ENCODE results near the gene DAB2. TPM values are rescaled to one million over a fixed set of nuclear protein-coding genes. Genes with fewer than 3 reads are reported as not detected.

Gene DAB2
- total and polyA plus RNA-seq, 5 donors = 6.5 to 27.8 (median 24.3) TPM

DNA sequence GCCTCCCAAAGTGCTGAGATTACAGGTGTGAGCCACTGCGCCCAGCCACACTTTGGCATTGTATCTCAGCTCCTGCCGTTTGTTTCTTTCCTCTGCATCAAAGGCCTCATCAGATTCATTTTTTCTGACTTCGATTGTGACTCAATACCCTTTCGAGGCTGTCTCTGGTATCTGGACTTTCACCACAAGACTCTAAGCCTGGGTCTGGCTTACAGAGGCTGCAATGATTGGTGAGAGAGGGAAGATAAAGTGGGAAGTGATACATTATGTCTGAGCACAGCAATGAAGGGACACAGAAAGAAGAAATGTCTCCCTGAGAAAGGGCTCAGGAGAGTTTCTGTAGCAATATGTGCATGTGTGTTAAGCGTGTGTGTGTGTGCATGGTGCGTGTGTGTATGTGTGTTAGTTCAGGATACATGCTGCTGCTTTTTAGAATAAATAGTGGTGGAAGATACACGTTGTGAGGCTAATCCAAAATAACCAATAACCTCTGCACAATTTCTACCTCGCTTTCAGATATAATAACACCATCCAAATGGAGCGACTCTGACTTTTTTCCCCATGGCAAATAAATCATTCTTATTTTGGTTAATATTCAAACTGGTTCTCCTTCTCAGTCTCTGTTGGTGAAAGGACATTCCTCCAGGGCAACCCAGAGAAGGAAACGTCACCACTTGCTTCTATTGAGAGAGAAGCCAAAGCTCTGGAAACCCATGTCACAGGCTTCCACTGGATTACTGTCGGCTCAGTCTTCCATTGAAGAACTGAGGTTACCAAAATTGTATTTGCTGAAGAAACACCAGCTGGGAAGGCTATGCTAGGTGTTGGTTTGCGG, 8.1 kb upstream of the DAB2 start:
- intact Hi-C loops (cut with DNase I) = no loop called here
- Histone ChIP-seq H3K27ac (ENCODE audit: low read length) (no peak overlapping the region), H3K4me3 (ENCODE audit: low read length) (no peak overlapping the region), H3K27me3 (ENCODE audit: control insufficient read depth, insufficient read depth) (no peaks in the 10 kb centered on the region), H3K9me3 (ENCODE audit: control insufficient read depth, low read length) (peaks cover 2% of the 10 kb centered on the region), H3K4me1 (ENCODE audit: control insufficient read depth, insufficient read depth, low read length) (no peaks in the 10 kb centered on the region)
- DNase-seq = no peak
- ATAC-seq = no peak
- 86% methylated on average over 12 of the region's 12 CpGs for WGBS

DNA sequence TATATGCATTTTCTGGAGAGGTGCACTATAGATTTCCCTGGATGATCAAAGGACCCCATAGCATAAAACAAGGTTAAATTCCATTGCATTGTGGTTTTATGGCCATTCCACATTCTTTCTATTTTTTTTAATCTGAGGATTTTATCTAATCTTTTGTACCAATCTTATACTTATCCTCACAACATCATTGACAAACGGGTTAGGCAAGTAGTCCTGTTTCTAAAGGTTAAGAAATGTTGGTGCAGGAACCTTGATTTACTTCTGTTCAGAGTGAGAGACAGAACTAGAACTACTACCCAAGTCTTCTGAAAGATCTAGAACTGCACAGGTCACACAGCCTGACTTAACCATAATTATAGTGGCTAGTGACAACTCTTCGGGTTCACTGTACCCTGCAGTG, 5.7 kb upstream of the DAB2 start:
- H3K27ac ChIP-seq (ENCODE audit: low read length) = no peak overlapping the region
- intact Hi-C loops (cut with DNase I) = no loop called here
- peaks cover 2% of the 10 kb centered on the region for H3K9me3 ChIP-seq (ENCODE audit: control insufficient read depth, low read length)
- ATAC-seq (no peak), DNase-seq (no peak)
- H3K4me3 ChIP-seq (ENCODE audit: low read length) = no peak overlapping the region
- H3K4me1 ChIP-seq (ENCODE audit: control insufficient read depth, insufficient read depth, low read length) = no peaks in the 10 kb centered on the region
- 73% methylated on average over 2 of the region's 2 CpGs for WGBS
- H3K27me3 ChIP-seq (ENCODE audit: control insufficient read depth, insufficient read depth) = no peaks in the 10 kb centered on the region

DNA sequence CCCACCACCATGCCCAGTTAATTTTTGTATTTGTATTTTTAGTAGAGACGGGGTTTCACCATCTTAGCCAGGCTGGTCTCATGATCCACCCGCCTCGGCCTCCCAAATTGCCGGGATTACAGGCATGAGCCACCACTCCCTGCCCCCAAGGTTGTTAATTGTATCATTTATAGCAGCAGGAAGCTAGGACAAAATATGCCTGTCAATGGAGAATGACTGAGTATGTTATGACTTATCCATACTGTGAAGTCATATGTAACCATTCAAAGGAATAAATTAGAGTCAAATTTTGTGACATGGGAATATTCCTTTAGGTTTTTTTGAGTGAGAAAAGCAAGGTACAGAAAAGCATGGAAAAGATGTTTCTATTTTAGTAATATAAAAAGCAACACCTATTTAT, 3.9 kb upstream of the DAB2 start:
- no peak overlapping the region for H3K4me3 ChIP-seq (ENCODE audit: low read length)
- no peaks in the 10 kb centered on the region for H3K9me3 ChIP-seq (ENCODE audit: control insufficient read depth, low read length)
- no peaks in the 10 kb centered on the region for H3K4me1 ChIP-seq (ENCODE audit: control insufficient read depth, insufficient read depth, low read length)
- 97% methylated on average over 4 of the region's 4 CpGs for WGBS
- DNase-seq (no peak), ATAC-seq (no peak)
- H3K27ac ChIP-seq (ENCODE audit: low read length) = no peak overlapping the region
- intact Hi-C loops (cut with DNase I) = loop anchor here in 2 of 4 donors (10.0 kb wide), 2 partner anchors 96 to 116 kb away; no protein-coding TSS in a partner anchor
- H3K27me3 ChIP-seq (ENCODE audit: control insufficient read depth, insufficient read depth) = no peaks in the 10 kb centered on the region

DNA sequence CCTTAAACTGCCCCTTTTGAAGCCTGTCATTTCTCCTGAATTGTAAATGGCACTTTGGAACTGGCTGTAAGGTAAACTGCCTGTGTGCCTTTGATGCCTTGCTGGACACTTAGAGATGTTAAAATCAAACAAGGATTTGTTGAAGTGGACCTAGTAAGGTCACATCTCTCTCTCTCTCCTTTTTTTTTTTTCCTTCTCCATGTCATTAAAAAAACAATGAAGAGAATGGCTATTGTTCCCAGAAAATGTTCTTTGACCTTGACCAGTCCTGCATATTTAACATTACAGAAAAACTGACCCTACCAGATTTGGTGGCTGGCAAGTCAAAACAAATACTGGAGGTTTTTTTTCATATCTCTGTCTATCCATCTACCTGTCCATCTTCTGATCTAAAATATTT, 2.9 kb upstream of the DAB2 start:
- Histone ChIP-seq H3K9me3 (ENCODE audit: control insufficient read depth, low read length) (no peaks in the 10 kb centered on the region), H3K4me3 (ENCODE audit: low read length) (no peak overlapping the region), H3K27me3 (ENCODE audit: control insufficient read depth, insufficient read depth) (no peaks in the 10 kb centered on the region), H3K4me1 (ENCODE audit: control insufficient read depth, insufficient read depth, low read length) (no peaks in the 10 kb centered on the region), H3K27ac (ENCODE audit: low read length) (no peak overlapping the region)
- DNase-seq (no peak), ATAC-seq (no peak)
- intact Hi-C loops (cut with DNase I) = loop anchor here in 2 of 4 donors (10.0 kb wide), 2 partner anchors 97 to 117 kb away; no protein-coding TSS in a partner anchor

DNA sequence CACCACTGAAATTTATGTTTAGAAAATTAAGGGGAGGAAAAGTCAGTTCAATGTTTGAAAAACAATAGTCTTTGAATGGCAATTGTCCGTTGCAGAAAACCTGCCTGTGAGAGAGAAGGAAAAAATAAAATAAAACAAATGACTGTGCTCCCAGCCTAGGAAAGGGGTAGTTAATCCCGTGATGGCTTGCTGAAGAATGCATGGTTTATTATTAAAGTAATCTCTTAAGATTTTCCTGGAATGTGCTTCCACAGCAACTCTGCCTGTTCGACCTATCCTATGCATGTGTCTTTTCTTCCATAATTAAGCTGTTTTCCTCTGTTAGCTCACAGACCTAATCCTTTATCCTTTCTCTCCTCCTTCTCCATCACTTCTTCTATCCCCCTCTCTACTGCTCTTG, 2.4 kb upstream of the DAB2 start:
- no peak overlapping the region for H3K27ac ChIP-seq (ENCODE audit: low read length)
- H3K4me1 ChIP-seq (ENCODE audit: control insufficient read depth, insufficient read depth, low read length) = no peaks in the 10 kb centered on the region
- no peak for ATAC-seq
- intact Hi-C loops (cut with DNase I) = loop anchor here in 2 of 4 donors (10.0 kb wide), 2 partner anchors 98 to 118 kb away; no protein-coding TSS in a partner anchor
- no peaks in the 10 kb centered on the region for H3K27me3 ChIP-seq (ENCODE audit: control insufficient read depth, insufficient read depth)
- WGBS = 34% methylated on average over 3 of the region's 3 CpGs
- no peak overlapping the region for H3K4me3 ChIP-seq (ENCODE audit: low read length)
- H3K9me3 ChIP-seq (ENCODE audit: control insufficient read depth, low read length) = no peaks in the 10 kb centered on the region
- no peak for DNase-seq

DNA sequence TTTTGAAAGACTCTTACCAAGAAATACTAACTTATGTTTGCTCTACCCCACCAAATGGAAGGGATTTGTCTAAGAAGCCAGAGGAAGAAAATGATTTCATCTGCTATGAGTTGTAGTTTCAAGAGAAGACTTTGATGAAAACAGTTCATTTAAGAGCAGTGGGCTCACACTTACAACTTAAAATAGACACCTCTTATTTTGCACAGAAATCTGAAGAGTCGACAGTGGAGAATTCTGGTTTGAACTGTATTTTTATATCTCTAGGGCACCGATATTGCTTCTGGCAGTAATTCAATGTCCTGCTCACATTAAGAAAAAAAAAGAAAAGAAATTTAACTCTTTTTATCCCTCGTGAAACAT, 1.9 kb upstream of the DAB2 start:
- no peaks in the 10 kb centered on the region for H3K9me3 ChIP-seq (ENCODE audit: control insufficient read depth, low read length)
- H3K4me3 ChIP-seq (ENCODE audit: low read length) = no peak overlapping the region
- no peak overlapping the region for H3K27ac ChIP-seq (ENCODE audit: low read length)
- no peaks in the 10 kb centered on the region for H3K27me3 ChIP-seq (ENCODE audit: control insufficient read depth, insufficient read depth)
- H3K4me1 ChIP-seq (ENCODE audit: control insufficient read depth, insufficient read depth, low read length) = no peaks in the 10 kb centered on the region
- no peak for DNase-seq
- no peak for ATAC-seq
- WGBS = 20% methylated on average over 3 of the region's 3 CpGs
- intact Hi-C loops (cut with DNase I) = loop anchor here in 2 of 4 donors (10.0 kb wide), 2 partner anchors 98 to 118 kb away; no protein-coding TSS in a partner anchor

DNA sequence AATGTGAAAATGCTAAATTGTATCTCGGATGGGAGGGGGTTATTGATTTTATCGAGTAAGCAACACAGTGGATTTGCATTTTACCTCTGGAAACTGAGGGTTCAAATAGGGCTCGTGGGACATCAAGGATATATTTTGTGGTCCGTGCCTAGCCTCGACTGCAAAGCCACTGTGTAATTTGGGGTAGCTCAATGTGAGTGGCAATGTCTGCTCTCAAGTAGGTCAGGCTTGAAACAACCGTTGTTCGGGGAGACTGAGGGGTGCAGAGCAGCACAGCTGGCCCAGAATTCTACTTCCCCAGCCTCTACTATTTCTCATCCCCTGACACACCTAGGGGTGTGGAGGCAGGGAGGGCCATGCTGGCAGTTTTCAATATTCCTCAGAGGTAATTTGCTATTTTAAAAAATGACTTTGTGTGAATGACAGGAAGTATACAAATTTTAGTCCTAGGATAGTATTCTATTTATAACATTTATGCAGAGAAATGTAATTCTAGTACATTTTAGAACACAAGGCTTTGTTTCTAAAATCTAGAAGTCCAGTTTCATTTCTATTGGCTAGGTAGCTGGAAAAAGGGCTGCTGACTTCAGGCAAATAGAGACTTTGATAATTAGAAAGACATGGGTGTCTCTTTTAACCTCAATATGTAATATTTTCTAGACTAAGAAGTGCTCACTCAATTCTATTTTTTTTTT, 1.4 kb upstream of the DAB2 start:
- DNase-seq (no peak), ATAC-seq (no peak)
- Histone ChIP-seq H3K9me3 (ENCODE audit: control insufficient read depth, low read length) (no peaks in the 10 kb centered on the region), H3K27ac (ENCODE audit: low read length) (peak overlapping the region; percentile 76), H3K27me3 (ENCODE audit: control insufficient read depth, insufficient read depth) (no peaks in the 10 kb centered on the region), H3K4me1 (ENCODE audit: control insufficient read depth, insufficient read depth, low read length) (no peaks in the 10 kb centered on the region), H3K4me3 (ENCODE audit: low read length) (no peak overlapping the region)
- WGBS = 50% methylated on average over 7 of the region's 7 CpGs
- intact Hi-C loops (cut with DNase I) = loop anchor here in 2 of 4 donors (10.0 kb wide), 2 partner anchors 99 to 119 kb away; no protein-coding TSS in a partner anchor

DNA sequence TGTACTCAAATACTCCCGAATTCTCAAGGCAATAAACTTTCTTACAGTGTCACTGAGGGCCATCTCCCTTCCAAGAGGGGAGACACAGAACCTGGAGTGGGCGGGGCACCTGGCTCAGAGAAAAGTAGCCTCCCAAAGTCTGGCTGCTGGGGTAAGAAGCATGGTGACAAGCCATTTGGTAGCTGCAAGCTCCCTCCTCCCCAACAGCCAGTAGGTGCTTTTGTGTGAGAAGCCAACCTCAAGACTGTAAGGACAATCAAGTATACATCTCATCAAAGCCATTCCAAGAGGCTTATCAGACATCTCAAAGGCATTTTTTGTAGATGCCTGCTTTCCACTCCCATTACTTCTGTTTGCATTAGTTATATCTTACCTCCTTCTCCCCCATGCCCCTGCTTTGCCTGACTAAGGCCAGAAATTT, 1.4 kb downstream of the DAB2 start:
- Histone ChIP-seq H3K27me3 (ENCODE audit: control insufficient read depth, insufficient read depth) (no peaks in the 10 kb centered on the region), H3K9me3 (ENCODE audit: control insufficient read depth, low read length) (no peaks in the 10 kb centered on the region), H3K4me1 (ENCODE audit: control insufficient read depth, insufficient read depth, low read length) (no peaks in the 10 kb centered on the region), H3K4me3 (ENCODE audit: low read length) (peak overlapping the region; percentile 76), H3K27ac (ENCODE audit: low read length) (peak overlapping the region; percentile 89)
- DNase-seq (peak in 1 of 3 donors; percentile 51), ATAC-seq (no peak)
- 59% methylated on average over 2 of the region's 2 CpGs for WGBS
- intact Hi-C loops (cut with DNase I) = loop anchor here in 2 of 4 donors (10.0 kb wide), 2 partner anchors 101 to 121 kb away; no protein-coding TSS in a partner anchor

DNA sequence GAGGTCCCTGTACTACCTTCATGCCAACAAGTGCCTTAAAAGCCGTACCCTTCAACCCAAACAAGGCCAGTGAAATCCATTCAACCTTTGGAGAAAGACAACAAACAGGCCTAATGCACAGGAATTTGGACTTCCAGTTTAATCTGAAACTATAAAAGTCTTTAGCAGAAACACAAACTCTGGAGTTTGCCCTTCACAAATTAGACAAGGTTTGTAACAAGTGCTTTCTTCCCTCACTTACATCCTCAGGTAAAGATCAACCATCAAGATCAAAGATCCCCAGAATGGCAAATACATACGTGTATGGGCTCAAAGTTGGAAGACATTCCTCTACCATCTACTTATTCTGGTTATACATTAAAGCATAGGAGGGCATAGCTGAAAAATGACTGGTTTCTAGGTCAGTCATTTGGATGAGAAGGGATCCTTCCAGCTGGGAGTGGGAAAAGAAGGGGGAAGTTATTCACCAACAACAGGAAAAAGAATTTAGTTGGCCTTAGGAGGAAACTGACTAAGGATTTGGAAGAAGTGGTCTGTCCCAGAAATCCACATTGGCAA, 2.0 kb downstream of the DAB2 start:
- ATAC-seq (no peak), DNase-seq (no peak)
- 54% methylated on average over 2 of the region's 2 CpGs for WGBS
- H3K27me3 ChIP-seq (ENCODE audit: control insufficient read depth, insufficient read depth) = no peaks in the 10 kb centered on the region
- H3K9me3 ChIP-seq (ENCODE audit: control insufficient read depth, low read length) = no peaks in the 10 kb centered on the region
- intact Hi-C loops (cut with DNase I) = loop anchor here in 2 of 4 donors (10.0 kb wide), 2 partner anchors 102 to 122 kb away; no protein-coding TSS in a partner anchor
- H3K27ac ChIP-seq (ENCODE audit: low read length) = peak overlapping the region; percentile 30
- H3K4me3 ChIP-seq (ENCODE audit: low read length) = peak overlapping the region; percentile 76
- H3K4me1 ChIP-seq (ENCODE audit: control insufficient read depth, insufficient read depth, low read length) = no peaks in the 10 kb centered on the region

DNA sequence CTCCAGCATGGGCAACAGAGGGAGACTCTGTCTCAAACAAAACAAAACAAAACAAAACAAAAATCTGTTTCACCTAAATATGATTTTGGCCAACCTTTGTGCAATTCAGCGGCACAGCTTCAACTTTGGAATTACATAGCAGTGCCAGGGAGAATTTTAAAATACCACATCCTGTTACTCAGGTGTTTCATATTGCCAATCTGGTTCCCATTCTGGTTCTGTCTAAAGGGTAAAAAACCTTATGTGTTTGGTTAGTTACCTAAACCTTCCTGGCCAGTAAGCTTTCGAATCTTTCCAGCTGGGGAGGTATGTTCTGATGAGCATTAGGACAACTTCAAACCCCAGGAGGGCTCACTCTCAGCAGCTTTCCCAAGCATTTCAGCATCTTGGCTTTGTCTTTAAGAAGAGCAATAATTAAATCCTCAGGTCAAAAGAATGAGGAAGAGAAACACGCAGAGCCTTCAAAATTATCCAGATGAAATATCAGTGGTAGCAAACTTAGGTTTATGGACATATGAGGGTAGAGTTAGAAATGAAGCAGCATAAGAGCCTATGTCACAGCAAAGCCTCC, 2.7 kb downstream of the DAB2 start:
- no peak for ATAC-seq
- Histone ChIP-seq H3K9me3 (ENCODE audit: control insufficient read depth, low read length) (no peaks in the 10 kb centered on the region), H3K4me1 (ENCODE audit: control insufficient read depth, insufficient read depth, low read length) (no peaks in the 10 kb centered on the region), H3K27me3 (ENCODE audit: control insufficient read depth, insufficient read depth) (no peaks in the 10 kb centered on the region), H3K4me3 (ENCODE audit: low read length) (no peak overlapping the region), H3K27ac (ENCODE audit: low read length) (peak overlapping the region; percentile 34)
- 63% methylated on average over 3 of the region's 3 CpGs for WGBS
- intact Hi-C loops (cut with DNase I) = loop anchor here in 2 of 4 donors (10.0 kb wide), 2 partner anchors 103 to 123 kb away; no protein-coding TSS in a partner anchor
- DNase-seq = no peak

All from right cardiac atrium (tissue), 5 donors.